IMR-90 (cell line): Measurements from ENCODE around the gene C6orf52. TPM values are rescaled to one million over a fixed set of nuclear protein-coding genes. Genes with fewer than 3 reads are reported as not detected.
A peak's percentile ranks its signal among the peaks of the same experiment; 100 is the strongest.

ENCODE experiments used
- ATAC-seq: fragments of 200-7000 bp; cut with Tn5 transposase; 2 replicates; pipeline ENCODE4 v1.9.1; 2020; ENCODE audit warnings: low read depth, mild to moderate bottlenecking, moderate library complexity
- BruUV-seq: library from RNA; stranded (reverse); fragments of 400-500 nt; replicated peaks from 2 replicates; lab custom pipeline; 2021; lab: Mats Ljungman, UMichigan
- CTCF ChIA-PET: fragments of 300-600 bp; formaldehyde crosslinking; extraction: SDS; loops from one replicate; lab custom pipeline; 2021; ENCODE audit warnings: antibody characterized with exemption; lab: Yijun Ruan, JAX
- POLR2A ChIA-PET: fragments of 300-600 bp; sonication (Branson Sonifier 250); formaldehyde crosslinking; loops from one replicate; lab custom pipeline; 2022; ENCODE audit warnings: antibody characterized with exemption; ENCODE audit not compliant: unreplicated experiment; lab: Charles Lee
- DNase-seq: peaks from one replicate; pipeline ENCODE4 v3.0.0; 2013
- H2AFZ ChIP-seq: replicated peaks from 2 replicates; pipeline ENCODE3; 2013; ENCODE audit warnings: low read length, mild to moderate bottlenecking; ENCODE audit not compliant: poor library complexity
- H2AK5ac ChIP-seq: 2 replicates; pipeline ENCODE4 v1.6.1; 2013; ENCODE audit warnings: low read depth, low read length, inconsistent platforms
- H2AK9ac ChIP-seq: replicated peaks from 2 replicates; pipeline ENCODE3; 2013; ENCODE audit warnings: mild to moderate bottlenecking, low read depth, low read length, moderate library complexity; ENCODE audit not compliant: poor library complexity
- H2BK120ac ChIP-seq: 2 replicates; pipeline ENCODE4 v1.6.1; 2013; ENCODE audit warnings: low read depth, low read length, inconsistent platforms
- H2BK15ac ChIP-seq: 3 replicates; pipeline ENCODE4 v1.6.1; 2013; ENCODE audit warnings: low read depth, low read length, inconsistent platforms
- H2BK20ac ChIP-seq: 2 replicates; pipeline ENCODE4 v1.6.1; 2013; ENCODE audit warnings: low read depth, mild to moderate bottlenecking, inconsistent platforms, low read length, moderate library complexity
- H2BK5ac ChIP-seq: 2 replicates; pipeline ENCODE4 v1.6.1; 2013; ENCODE audit warnings: mild to moderate bottlenecking, low read depth, low read length, inconsistent platforms; ENCODE audit not compliant: poor library complexity, severe bottlenecking
- H3K14ac ChIP-seq: replicated peaks from 2 replicates; pipeline ENCODE4 v1.6.1; 2013; ENCODE audit warnings: low read depth, low read length, inconsistent platforms
- H3K18ac ChIP-seq: 2 replicates; pipeline ENCODE4 v1.6.1; 2013; ENCODE audit warnings: low read depth, low read length, control low read depth
- H3K23ac ChIP-seq: 2 replicates; pipeline ENCODE4 v1.6.1; 2013; ENCODE audit warnings: low read depth, low read length, inconsistent platforms
- H3K27ac ChIP-seq: 2 replicates; pipeline ENCODE4 v1.5.1; 2013; ENCODE audit warnings: mild to moderate bottlenecking, control low read depth, low read length; ENCODE audit not compliant: insufficient read depth
- H3K27me3 ChIP-seq: 2 replicates; pipeline ENCODE4 v1.6.1; 2013; ENCODE audit warnings: low read length; ENCODE audit not compliant: control insufficient read depth, insufficient read depth
- H3K36me3 ChIP-seq: 2 replicates; pipeline ENCODE4 v1.6.1; 2013; ENCODE audit warnings: low read length, mixed read lengths; ENCODE audit not compliant: control insufficient read depth, insufficient read depth
- H3K4ac ChIP-seq: 2 replicates; pipeline ENCODE4 v1.6.1; 2013; ENCODE audit warnings: low read depth, low read length, inconsistent platforms
- H3K4me1 ChIP-seq: 2 replicates; pipeline ENCODE4 v1.6.1; 2013; ENCODE audit warnings: low read length, mixed read lengths; ENCODE audit not compliant: control insufficient read depth, insufficient read depth
- H3K4me2 ChIP-seq: 2 replicates; pipeline ENCODE4 v1.6.1; 2013; ENCODE audit warnings: low read depth, mild to moderate bottlenecking, control low read depth, low read length, moderate library complexity
- H3K4me3 ChIP-seq: 2 replicates; pipeline ENCODE4 v1.5.1; 2013; ENCODE audit warnings: low read depth, mild to moderate bottlenecking, control low read depth, low read length, moderate library complexity; ENCODE audit not compliant: insufficient read depth
- H3K56ac ChIP-seq: 2 replicates; pipeline ENCODE4 v1.6.1; 2013; ENCODE audit warnings: low read length, inconsistent platforms; ENCODE audit not compliant: insufficient read depth; ENCODE audit errors: extremely low read depth
- H3K79me1 ChIP-seq, 2 experiments: 2 replicates each; pipeline ENCODE4 v1.6.1; 2013; ENCODE audit warnings: low read length in 2 of 2, inconsistent platforms in 1 of 2, low read depth in 1 of 2
- H3K9ac ChIP-seq: 2 replicates; pipeline ENCODE4 v1.6.1; 2013; ENCODE audit warnings: low read depth, low read length, control low read depth
- H3K9me1 ChIP-seq: 2 replicates; pipeline ENCODE4 v1.6.1; 2013; ENCODE audit warnings: low read length, inconsistent platforms; ENCODE audit not compliant: insufficient read depth
- H3K9me3 ChIP-seq: 2 replicates; pipeline ENCODE4 v1.6.1; 2013; ENCODE audit warnings: low read length; ENCODE audit not compliant: control insufficient read depth, insufficient read depth
- H4K20me1 ChIP-seq: 2 replicates; pipeline ENCODE4 v1.6.1; 2013; ENCODE audit warnings: low read length, inconsistent platforms; ENCODE audit not compliant: insufficient read depth
- H4K5ac ChIP-seq: 2 replicates; pipeline ENCODE4 v1.6.1; 2013; ENCODE audit warnings: mild to moderate bottlenecking, low read depth, low read length, control low read depth
- H4K8ac ChIP-seq, 2 experiments: 2 replicates each; pipeline ENCODE4 v1.6.1; 2013; ENCODE audit warnings: low read depth in 2 of 2, low read length in 2 of 2, control low read depth in 1 of 2, inconsistent platforms in 1 of 2
- H4K91ac ChIP-seq: 2 replicates; pipeline ENCODE4 v1.6.1; 2013; ENCODE audit warnings: low read depth, low read length, inconsistent platforms; ENCODE audit not compliant: insufficient read depth
- MAFK ChIP-seq: IDR thresholded peaks from 2 replicates; pipeline ENCODE4 v1.6.1; 2012; ENCODE audit warnings: low read depth, low read length, improper control_type of control experiment
- RCOR1 ChIP-seq: IDR thresholded peaks from 2 replicates; pipeline ENCODE4 v1.6.1; 2012; ENCODE audit warnings: mild to moderate bottlenecking, low read length, improper control_type of control experiment; ENCODE audit not compliant: insufficient replicate concordance
- SMC3 ChIP-seq: fragments of 150-350 bp; IDR thresholded peaks from 2 replicates; pipeline ENCODE4 v1.6.1; 2016; ENCODE audit warnings: low read depth, mild to moderate bottlenecking, antibody characterized with exemption, low read length, moderate library complexity
- WGBS, 2 experiments: methylation state at CpG; one replicate each; pipeline versions ENCODE4 v1.1.5 to v1.1.7; 2013; ENCODE audit warnings: missing lambda C conversion rate in 2 of 2; ENCODE audit not compliant: insufficient read length in 1 of 2; ENCODE audit errors: extremely low coverage in 2 of 2; 5-methylcytosine and 5-hydroxymethylcytosine counted together
- dilution Hi-C: fragments of 300-500 bp; cut with HindIII; formaldehyde crosslinking; loops from one replicate; pipeline ENCODE4 v1.14.3; 2018; ENCODE audit warnings: low sequenced_read_pairs; ENCODE audit not compliant: unreplicated experiment
- in situ Hi-C: fragments of 300-500 bp; cut with MboI; formaldehyde crosslinking; loops from 3 replicates; pipeline ENCODE4 v1.14.3; 2019; ENCODE audit warnings: low sequenced_read_pairs, inconsistent platforms, mixed read lengths
- intact Hi-C: fragments of 100-400 bp; cut with micrococcal nuclease; formaldehyde crosslinking; loops from 2 replicates; pipeline ENCODE4 v1.10.0; 2022
- polyA plus RNA-seq, 3 experiments: library from polyadenylated mRNA; depleted of rRNA; stranded (reverse); fragments of >200 nt; gene quantifications; 2 replicates each; pipeline ENCODE4 v1.2.3, GENCODE V29; 2012; ENCODE audit warnings: low replicate concordance in 1 of 3
- total RNA-seq: library from RNA; depleted of rRNA; stranded (reverse); fragments of >200 nt; gene quantifications from 2 replicates; pipeline ENCODE4 v1.2.3, GENCODE V29; 2012
- TF ChIP-seq, protein P1 (sequence below): conservative IDR thresholded peaks from 2 replicates; pipeline ENCODE4 v1.5.1; 2012; ENCODE audit warnings: mild to moderate bottlenecking, low read depth, low read length, improper control_type of control experiment

C6orf52 gene
- total and polyA plus RNA-seq, 2 of the 4 experiments (the other 2 are of a cell fraction) = 0.31 TPM; not detected in 1

DNA sequence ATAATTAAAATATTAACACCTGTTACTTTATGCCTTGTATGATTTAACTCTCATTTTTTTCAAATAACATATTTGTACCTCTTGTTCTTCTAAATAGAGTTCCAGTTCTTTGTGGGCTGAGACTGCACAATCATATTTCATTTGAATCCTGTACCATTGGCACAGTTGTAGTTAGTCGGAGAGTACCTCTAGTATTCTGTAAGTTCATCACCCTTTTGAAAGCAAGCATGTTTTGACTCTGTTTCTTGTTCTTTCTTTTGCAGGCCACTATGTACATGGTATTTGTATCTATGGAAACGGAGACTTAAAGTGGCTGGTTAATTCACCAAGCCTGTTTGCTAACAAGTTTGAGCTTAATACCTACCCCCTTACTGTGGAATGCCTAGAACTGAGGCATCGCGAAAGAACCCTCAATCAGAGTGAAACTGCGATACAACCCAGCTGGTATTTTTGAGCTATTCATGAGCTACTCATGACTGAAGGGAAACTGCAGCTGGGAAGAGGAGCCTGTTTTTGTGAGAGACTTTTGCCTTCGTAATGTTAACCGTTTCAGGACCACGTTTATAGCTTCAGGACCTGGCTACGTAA lies 68.2 kb downstream of the C6orf52 start:
- Histone ChIP-seq H3K4ac (no peak overlapping the region), H2BK120ac (no peak overlapping the region), H4K5ac (no peak overlapping the region), H3K4me3 (peak overlapping the region; percentile 3; the same call in 1 of the 2 replicates), H3K27me3 (no peaks in the 10 kb centered on the region), H4K8ac (no peak overlapping the region), H2AFZ (no peak overlapping the region), H3K27ac (peak overlapping the region; percentile 66; the same call in 1 of the 2 replicates), H2BK20ac (no peak overlapping the region), H3K4me2 (peak overlapping the region; percentile 68), H3K79me1 (no peaks in the 10 kb centered on the region), H3K56ac (no peak overlapping the region), H3K9ac (no peak overlapping the region; the same call in 1 of the 2 replicates), H3K14ac (no peak overlapping the region), H4K20me1 (no peaks in the 10 kb centered on the region), H2AK9ac (no peak overlapping the region), H2AK5ac (no peak overlapping the region), H4K91ac (no peak overlapping the region), H3K18ac (peak overlapping the region; percentile 79), H3K4me1 (no peaks in the 10 kb centered on the region), H3K23ac (no peak overlapping the region), H3K9me1 (no peaks in the 10 kb centered on the region), H2BK15ac (no peak overlapping the region), H3K9me3 (0 out of 2 replicates have a peak, but pooled peaks cover 2% of the 10 kb centered on the region), H2BK5ac (peak overlapping the region; percentile 52), H3K36me3 (no peaks in the 10 kb centered on the region)
- in situ Hi-C loops = no loop called here
- DNase-seq = peak; percentile 49
- dilution Hi-C loops = no loop called here
- intact Hi-C loops = loop anchor here (2.0 kb wide), 1 partner anchor 73 kb away; no protein-coding TSS in a partner anchor
- BruUV-seq = no TSS peak
- POLR2A ChIA-PET = interaction anchor here (0.6 kb wide), 1 partner anchor 21 kb away, joined by 3 read pairs; no protein-coding TSS in a partner anchor
- CTCF ChIA-PET = interaction anchor here (1.0 kb wide), 1 partner anchor 12 kb away, joined by 3 read pairs; no protein-coding TSS in a partner anchor
- WGBS, 2 experiments = no CpG with 5 or more reads among the region's 9 CpGs
- TF ChIP-seq RCOR1 = no peak
- TF ChIP-seq MAFK = no peak
- TF ChIP-seq SMC3 = no peak
- TF ChIP-seq, protein P1, sequence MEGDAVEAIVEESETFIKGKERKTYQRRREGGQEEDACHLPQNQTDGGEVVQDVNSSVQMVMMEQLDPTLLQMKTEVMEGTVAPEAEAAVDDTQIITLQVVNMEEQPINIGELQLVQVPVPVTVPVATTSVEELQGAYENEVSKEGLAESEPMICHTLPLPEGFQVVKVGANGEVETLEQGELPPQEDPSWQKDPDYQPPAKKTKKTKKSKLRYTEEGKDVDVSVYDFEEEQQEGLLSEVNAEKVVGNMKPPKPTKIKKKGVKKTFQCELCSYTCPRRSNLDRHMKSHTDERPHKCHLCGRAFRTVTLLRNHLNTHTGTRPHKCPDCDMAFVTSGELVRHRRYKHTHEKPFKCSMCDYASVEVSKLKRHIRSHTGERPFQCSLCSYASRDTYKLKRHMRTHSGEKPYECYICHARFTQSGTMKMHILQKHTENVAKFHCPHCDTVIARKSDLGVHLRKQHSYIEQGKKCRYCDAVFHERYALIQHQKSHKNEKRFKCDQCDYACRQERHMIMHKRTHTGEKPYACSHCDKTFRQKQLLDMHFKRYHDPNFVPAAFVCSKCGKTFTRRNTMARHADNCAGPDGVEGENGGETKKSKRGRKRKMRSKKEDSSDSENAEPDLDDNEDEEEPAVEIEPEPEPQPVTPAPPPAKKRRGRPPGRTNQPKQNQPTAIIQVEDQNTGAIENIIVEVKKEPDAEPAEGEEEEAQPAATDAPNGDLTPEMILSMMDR = no peak
- peak; percentile 91 for ATAC-seq
